Heart left ventricle (tissue), 13 donors: ENCODE measurements around the gene AGPAT4.

Experiments used
- POLR2A ChIP-seq, 2 donors: fragments of 450-650 bp; IDR thresholded peaks; one replicate each; pipeline ENCODE4 v1.6.1; 2017; ENCODE audit warnings: antibody characterized with exemption in 2 of 2, mild to moderate bottlenecking in 2 of 2, moderate library complexity in 2 of 2
- TF ChIP-seq, protein P1 (sequence below), 12 donors: fragments of 200-600 bp; sonication (generic) in 4 of 12; IDR thresholded peaks; one replicate each; pipeline versions ENCODE4 v1.5.0 to v1.8.0; 2018 to 2022; ENCODE audit warnings: antibody characterized with exemption in 12 of 12, mild to moderate bottlenecking in 5 of 12
- donor health status: ischemic (EF 13 %, LVEDD 7.1; RV severe dilation, severe dysfunction).
- donor health status: DM: no; HTN: yes; CAD: no.
- donor health status: DM: no; HTN: no; CAD: no.
- donor health status: ischemic (EF 25% LVEDD 6.9; RV normal size, moderate dysfunction).
- donor health status: ischemic (EF 25% LVEDD 5.7; RV mildly dilated, moderate dysfunction).
- donor health status: ischemic (EF 35%, LVEDD 5.7; RV mildly dilated, moderate dysfunction).
- donor health status: nonischemic (EF 11% LVEDD 7.7; RV severe dilation, severe dysfunction).
- donor health status: DM: yes; HTN: yes; CAD: no.
- donor health status: PGD.
- donor health status: ischemic (EF 29% LVEDD 5.4; RV normal size, mild dysfunction).
- donor health status: nonischemic (EF 23%, LVEDD 6.1; RV moderate dilation, normal function).

DNA sequence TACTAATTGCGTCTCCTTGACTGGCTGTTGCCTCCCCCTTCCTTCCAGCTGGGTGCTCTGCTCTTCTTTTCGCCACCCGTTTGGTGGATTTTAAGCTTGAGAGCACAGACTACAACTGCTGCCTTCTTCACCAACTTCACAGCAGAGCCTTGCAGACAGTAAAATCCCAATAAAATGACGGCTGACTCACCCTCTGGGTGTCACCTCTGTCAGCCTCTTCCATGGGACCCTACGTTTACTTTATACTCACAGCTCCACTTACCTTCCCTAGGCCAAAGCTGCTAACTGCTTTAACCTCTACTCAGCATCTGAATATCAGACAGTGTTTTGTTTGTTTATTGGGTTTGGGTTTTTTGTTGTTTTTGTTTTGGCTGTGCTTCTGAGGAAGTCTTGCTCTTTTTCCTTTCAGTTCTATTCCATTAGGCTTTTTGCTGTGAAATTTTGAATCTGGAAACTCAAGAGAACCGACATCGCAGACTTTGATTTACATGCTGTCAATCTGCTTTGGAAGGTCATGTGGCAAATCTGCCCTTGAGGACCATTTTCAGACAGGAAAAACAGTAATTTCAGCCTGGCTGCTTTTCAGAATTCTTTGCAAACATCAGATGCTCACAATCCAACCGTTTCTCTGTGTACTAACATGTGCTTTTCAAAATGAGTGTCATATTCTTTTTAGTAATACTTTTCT, 2.4 kb downstream of the AGPAT4 start:
- TF ChIP-seq, protein P1, sequence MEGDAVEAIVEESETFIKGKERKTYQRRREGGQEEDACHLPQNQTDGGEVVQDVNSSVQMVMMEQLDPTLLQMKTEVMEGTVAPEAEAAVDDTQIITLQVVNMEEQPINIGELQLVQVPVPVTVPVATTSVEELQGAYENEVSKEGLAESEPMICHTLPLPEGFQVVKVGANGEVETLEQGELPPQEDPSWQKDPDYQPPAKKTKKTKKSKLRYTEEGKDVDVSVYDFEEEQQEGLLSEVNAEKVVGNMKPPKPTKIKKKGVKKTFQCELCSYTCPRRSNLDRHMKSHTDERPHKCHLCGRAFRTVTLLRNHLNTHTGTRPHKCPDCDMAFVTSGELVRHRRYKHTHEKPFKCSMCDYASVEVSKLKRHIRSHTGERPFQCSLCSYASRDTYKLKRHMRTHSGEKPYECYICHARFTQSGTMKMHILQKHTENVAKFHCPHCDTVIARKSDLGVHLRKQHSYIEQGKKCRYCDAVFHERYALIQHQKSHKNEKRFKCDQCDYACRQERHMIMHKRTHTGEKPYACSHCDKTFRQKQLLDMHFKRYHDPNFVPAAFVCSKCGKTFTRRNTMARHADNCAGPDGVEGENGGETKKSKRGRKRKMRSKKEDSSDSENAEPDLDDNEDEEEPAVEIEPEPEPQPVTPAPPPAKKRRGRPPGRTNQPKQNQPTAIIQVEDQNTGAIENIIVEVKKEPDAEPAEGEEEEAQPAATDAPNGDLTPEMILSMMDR (IDR thresholded peaks at IDR 0.05): no peak
- no peak for TF ChIP-seq POLR2A (IDR thresholded peaks at IDR 0.05)
